ENCODE results near the gene ACADVL. TPM values are rescaled to one million over a fixed set of nuclear protein-coding genes. Genes with fewer than 3 reads are reported as not detected.

Gene ACADVL
- total RNA-seq, 1 donor from 2014 or later = 354 TPM

- Histone ChIP-seq H3K4me1 (ENCODE audit: insufficient read depth, low read length) (no peaks in the 10 kb centered on the region), H2AFZ (ENCODE audit: low read depth, low read length) (no peak overlapping the region), H3K27me3 (ENCODE audit: insufficient read depth, low read length) (no peaks in the 10 kb centered on the region), H4K20me1 (ENCODE audit: insufficient read depth, low read length) (no peaks in the 10 kb centered on the region), H3K27ac (ENCODE audit: low read depth, low read length) (no peak overlapping the region), H3K4me2 (ENCODE audit: low read length) (no peak overlapping the region), H3K9ac (ENCODE audit: low read length) (no peak overlapping the region), H3K36me3 (ENCODE audit: insufficient read depth, low read length) (no peaks in the 10 kb centered on the region), H3K9me3 (ENCODE audit: insufficient read depth, low read depth, low read length) (no peaks in the 10 kb centered on the region), H3K79me2 (ENCODE audit: insufficient read depth, low read length) (no peaks in the 10 kb centered on the region), H3K4me3 (ENCODE audit: insufficient read depth, low read depth, low read length) (no peak overlapping the region)
- Mint-ChIP-seq H3K9me3 (ENCODE audit: unreplicated experiment) (no peaks in the 10 kb centered on the region), H3K27ac (ENCODE audit: unreplicated experiment) (no peak overlapping the region), H3K27me3 (ENCODE audit: low read depth, unreplicated experiment) (no peaks in the 10 kb centered on the region), H3K36me3 (ENCODE audit: low read depth, unreplicated experiment) (peaks cover 13% of the 10 kb centered on the region), H3K4me1 (ENCODE audit: low read depth, unreplicated experiment) (peaks cover 5% of the 10 kb centered on the region), H3K4me3 (ENCODE audit: unreplicated experiment) (no peak overlapping the region)
- FAIRE-seq (no peak), DNase-seq (ENCODE audit: low read depth) (no peak)
- TF ChIP-seq CTCF (IDR thresholded peaks at IDR 0.05; ENCODE audit: insufficient read depth, low read depth, low read length) (no peak), EZH2 (IDR thresholded peaks at IDR 0.05; ENCODE audit: insufficient read depth, low read length) (no peak)
These were observed 33.5 kb upstream of the ACADVL start for GRCh38 chr17:7186241-7186640.

GRCh38 chr17:7190276-7190917 is 29.3 kb upstream of the ACADVL start:
- no peak overlapping the region for H3K27ac Mint-ChIP-seq (ENCODE audit: unreplicated experiment)
- H3K4me3 Mint-ChIP-seq (ENCODE audit: unreplicated experiment) = no peak overlapping the region
- Histone ChIP-seq H3K4me1 (ENCODE audit: insufficient read depth, low read length) (no peaks in the 10 kb centered on the region), H4K20me1 (ENCODE audit: insufficient read depth, low read length) (peaks cover 8% of the 10 kb centered on the region), H3K27ac (ENCODE audit: low read depth, low read length) (no peak overlapping the region), H3K79me2 (ENCODE audit: insufficient read depth, low read length) (no peaks in the 10 kb centered on the region), H3K4me3 (ENCODE audit: insufficient read depth, low read depth, low read length) (no peak overlapping the region), H3K27me3 (ENCODE audit: insufficient read depth, low read length) (no peaks in the 10 kb centered on the region), H3K4me2 (ENCODE audit: low read length) (no peak overlapping the region), H2AFZ (ENCODE audit: low read depth, low read length) (no peak overlapping the region), H3K36me3 (ENCODE audit: insufficient read depth, low read length) (peaks cover 9% of the 10 kb centered on the region), H3K9me3 (ENCODE audit: insufficient read depth, low read depth, low read length) (no peaks in the 10 kb centered on the region), H3K9ac (ENCODE audit: low read length) (no peak overlapping the region)
- FAIRE-seq (no peak), DNase-seq (ENCODE audit: low read depth) (no peak)
- H3K36me3 Mint-ChIP-seq (ENCODE audit: low read depth, unreplicated experiment) = peaks cover 29% of the 10 kb centered on the region
- H3K9me3 Mint-ChIP-seq (ENCODE audit: unreplicated experiment) = no peaks in the 10 kb centered on the region
- TF ChIP-seq EZH2 (IDR thresholded peaks at IDR 0.05; ENCODE audit: insufficient read depth, low read length) (no peak), CTCF (IDR thresholded peaks at IDR 0.05; ENCODE audit: insufficient read depth, low read depth, low read length) (no peak)
- no peaks in the 10 kb centered on the region for H3K4me1 Mint-ChIP-seq (ENCODE audit: low read depth, unreplicated experiment)
- no peaks in the 10 kb centered on the region for H3K27me3 Mint-ChIP-seq (ENCODE audit: low read depth, unreplicated experiment)

- DNase-seq (ENCODE audit: low read depth) = no peak
- no peaks in the 10 kb centered on the region for H3K79me2 ChIP-seq (ENCODE audit: insufficient read depth, low read length)
- H3K4me2 ChIP-seq (ENCODE audit: low read length) = no peak overlapping the region
- no peaks in the 10 kb centered on the region for H3K9me3 ChIP-seq (ENCODE audit: insufficient read depth, low read depth, low read length)
- no peaks in the 10 kb centered on the region for H3K4me1 Mint-ChIP-seq (ENCODE audit: low read depth, unreplicated experiment)
- peaks cover 13% of the 10 kb centered on the region for H3K36me3 ChIP-seq (ENCODE audit: insufficient read depth, low read length)
- H3K27ac ChIP-seq (ENCODE audit: low read depth, low read length) = no peak overlapping the region
- no peaks in the 10 kb centered on the region for H3K27me3 Mint-ChIP-seq (ENCODE audit: low read depth, unreplicated experiment)
- no peak for FAIRE-seq
- H3K36me3 Mint-ChIP-seq (ENCODE audit: low read depth, unreplicated experiment) = peaks cover 31% of the 10 kb centered on the region
- no peak overlapping the region for H3K27ac Mint-ChIP-seq (ENCODE audit: unreplicated experiment)
- H2AFZ ChIP-seq (ENCODE audit: low read depth, low read length) = no peak overlapping the region
- no peak overlapping the region for H3K4me3 ChIP-seq (ENCODE audit: insufficient read depth, low read depth, low read length)
- H3K9me3 Mint-ChIP-seq (ENCODE audit: unreplicated experiment) = no peaks in the 10 kb centered on the region
- no peak overlapping the region for H3K4me3 Mint-ChIP-seq (ENCODE audit: unreplicated experiment)
- TF ChIP-seq CTCF (IDR thresholded peaks at IDR 0.05; ENCODE audit: insufficient read depth, low read depth, low read length) (no peak), EZH2 (IDR thresholded peaks at IDR 0.05; ENCODE audit: insufficient read depth, low read length) (no peak)
- H3K9ac ChIP-seq (ENCODE audit: low read length) = no peak overlapping the region
- no peaks in the 10 kb centered on the region for H3K4me1 ChIP-seq (ENCODE audit: insufficient read depth, low read length)
- H3K27me3 ChIP-seq (ENCODE audit: insufficient read depth, low read length) = no peaks in the 10 kb centered on the region
- H4K20me1 ChIP-seq (ENCODE audit: insufficient read depth, low read length) = peaks cover 8% of the 10 kb centered on the region
These were observed 28.7 kb upstream of the ACADVL start for GRCh38 chr17:7191069-7191468.

All from astrocyte (in vitro differentiated cells and primary cell).